C1 segment of cervical spinal cord (tissue), 14 donors: Measurements from ENCODE around the gene PPP4R2.

ENCODE experiments used
- DNase-seq, 14 donors: peaks; one replicate each; lab custom pipeline; 2025; lab: John Stamatoyannopoulos, UW

PPP4R2 gene

GRCh38 chr3:73069775-73070444 lies 73.3 kb downstream of the PPP4R2 start:
- DNase-seq, result no peak

- no peak for DNase-seq
These were observed 74.3 kb downstream of the PPP4R2 start for GRCh38 chr3:73070675-73071575.

DNA sequence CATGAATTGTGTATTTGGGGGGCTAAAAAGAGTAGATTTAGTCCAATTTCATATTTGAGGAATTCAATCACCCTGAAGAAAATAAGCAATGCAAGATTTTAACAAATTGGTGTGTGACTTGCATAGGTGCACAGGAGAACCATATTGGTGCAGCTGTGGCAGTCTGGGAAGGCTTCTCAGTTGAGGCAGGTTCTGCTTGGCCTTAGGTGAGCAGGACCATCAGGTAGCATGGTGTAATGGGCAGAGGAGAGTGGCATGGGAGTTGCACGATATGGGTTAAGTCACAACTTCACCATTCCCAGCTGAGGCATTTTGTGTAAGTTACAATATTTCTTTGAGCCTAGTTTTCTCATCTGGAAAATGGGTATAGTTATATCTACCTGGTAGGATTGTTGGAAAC lies 75.3 kb downstream of the PPP4R2 start:
- no peak for DNase-seq

DNA sequence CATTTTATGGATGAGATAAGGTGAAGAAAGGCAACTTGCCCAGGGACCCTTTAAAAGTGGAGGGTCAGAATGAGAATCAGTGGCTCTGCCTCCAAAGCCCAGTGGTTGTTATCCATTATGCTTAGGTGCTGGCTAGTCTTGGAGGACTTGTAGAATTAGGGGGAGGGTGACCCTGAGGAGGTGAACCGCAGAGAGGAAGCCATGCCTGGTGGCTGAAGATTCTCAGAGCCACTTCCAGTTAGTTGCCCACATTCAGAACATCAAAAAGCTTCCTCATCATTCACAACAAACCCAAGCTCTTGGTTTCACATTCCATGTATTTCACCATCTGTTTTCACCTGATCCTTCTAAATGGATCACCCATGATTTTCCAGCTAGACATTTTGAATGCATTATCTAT lies 76.0 kb downstream of the PPP4R2 start:
- DNase-seq, result no peak

- DNase-seq, result no peak
These were observed 76.6 kb downstream of the PPP4R2 start for GRCh38 chr3:73073091-73073707.

GRCh38 chr3:73074781-73075180 lies 78.2 kb downstream of the PPP4R2 start:
- DNase-seq, result no peak

DNA sequence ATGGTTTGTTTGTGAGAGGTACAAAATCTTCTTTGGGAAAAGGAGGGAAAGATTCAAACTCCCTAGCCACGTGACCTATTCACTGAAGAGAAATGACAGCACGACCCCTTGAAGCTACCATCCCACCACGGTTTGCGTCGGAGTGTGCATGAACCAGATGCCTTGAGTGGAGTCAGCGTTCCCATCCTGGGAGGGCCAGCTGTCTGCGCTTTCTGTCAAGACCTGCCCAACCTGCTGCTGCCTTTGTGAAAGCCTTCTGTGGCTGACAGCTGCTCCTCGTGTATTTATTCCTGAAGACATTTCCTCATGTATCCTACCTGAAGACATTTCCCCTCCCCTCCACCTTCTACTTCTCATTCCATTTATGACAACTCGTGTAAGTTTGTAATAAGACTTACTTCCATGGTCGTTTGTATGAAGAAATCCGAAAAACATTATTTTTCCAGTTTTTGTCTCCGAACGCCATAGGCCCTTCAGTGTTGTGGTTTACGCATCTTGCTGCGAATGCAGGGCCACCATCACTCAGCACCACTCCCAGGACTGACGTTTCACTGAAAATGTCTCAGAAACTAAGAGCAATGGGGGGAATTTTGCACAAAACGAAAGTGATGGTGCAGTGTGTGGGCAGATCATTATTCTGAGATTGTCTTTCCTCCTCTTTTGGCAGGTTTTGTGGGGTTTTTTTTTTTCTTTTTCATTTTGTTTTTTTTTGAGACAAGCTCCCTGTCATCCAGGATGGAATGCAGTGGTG lies 83.8 kb downstream of the PPP4R2 start:
- DNase-seq, result no peak

GRCh38 chr3:73081140-73081539 lies 84.5 kb downstream of the PPP4R2 start:
- no peak for DNase-seq

- DNase-seq, result no peak
These were observed 87.6 kb downstream of the PPP4R2 start for GRCh38 chr3:73084170-73084569.

DNA sequence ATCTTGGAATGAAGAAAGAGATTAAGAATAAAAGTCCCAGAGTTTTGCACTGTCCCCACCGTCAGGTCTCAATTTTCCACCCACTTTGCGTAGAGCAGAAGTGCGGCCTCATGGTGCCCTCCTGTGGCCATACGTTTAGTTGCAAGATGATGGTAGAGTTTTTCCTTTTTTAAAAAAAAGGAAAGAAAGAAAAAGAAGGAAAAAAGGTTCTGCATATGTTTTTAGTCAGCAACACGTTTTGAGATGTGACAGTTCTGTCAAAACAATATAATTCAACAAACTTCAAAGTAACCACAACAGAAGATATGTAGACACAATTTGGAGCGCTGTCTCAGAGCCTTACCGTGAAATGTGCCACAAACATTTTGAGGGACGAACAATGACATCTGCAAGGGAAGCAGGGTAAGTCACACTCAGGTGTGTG lies 89.5 kb downstream of the PPP4R2 start:
- DNase-seq, result peak in 5 of 14 donors; percentile 3 to 56 (median 6)

GRCh38 chr3:73094129-73094528 lies 97.5 kb downstream of the PPP4R2 start:
- DNase-seq, result no peak

DNA sequence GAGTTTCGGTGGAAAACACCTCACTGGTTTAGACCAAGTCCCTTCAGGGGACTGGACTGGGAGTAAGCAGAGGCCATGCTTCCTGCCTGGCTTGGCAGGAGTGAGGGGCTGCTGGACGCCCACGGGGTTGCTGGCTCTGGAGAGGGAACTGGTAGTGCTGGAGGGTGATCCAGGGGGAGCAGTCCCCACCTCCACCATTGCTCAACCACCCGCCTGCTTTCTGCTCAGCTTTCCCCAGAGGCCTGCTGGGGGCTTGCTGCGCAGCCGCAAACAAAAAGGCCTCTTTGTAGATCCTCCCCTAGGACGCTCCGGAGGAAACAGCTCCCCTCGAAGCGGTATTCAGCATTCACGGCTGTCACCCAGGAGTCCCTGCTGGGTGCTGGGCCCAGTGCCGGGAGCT lies 98.3 kb downstream of the PPP4R2 start:
- no peak for DNase-seq

DNA sequence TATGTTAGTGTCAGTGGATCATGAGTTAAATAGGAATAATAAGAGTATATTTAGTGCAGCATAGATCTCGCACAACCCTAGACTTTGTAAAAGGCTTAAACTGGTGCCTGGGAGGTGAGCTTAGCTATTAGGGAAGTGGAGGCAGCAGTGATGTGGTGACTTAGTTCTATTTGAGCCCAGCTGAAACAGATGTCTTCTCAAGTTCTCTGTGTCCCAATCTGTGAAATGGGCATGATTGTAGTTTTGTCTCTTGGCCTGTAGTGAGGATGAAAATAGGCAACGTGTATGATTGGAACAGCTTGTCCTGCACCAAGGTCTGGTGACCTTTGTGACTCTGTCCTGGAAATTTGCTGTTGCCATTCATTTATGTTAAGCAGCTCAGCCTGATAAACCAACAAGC lies 99.6 kb downstream of the PPP4R2 start:
- no peak for DNase-seq

- no peak for DNase-seq
These were observed 101.4 kb downstream of the PPP4R2 start for GRCh38 chr3:73098026-73098425.

DNA sequence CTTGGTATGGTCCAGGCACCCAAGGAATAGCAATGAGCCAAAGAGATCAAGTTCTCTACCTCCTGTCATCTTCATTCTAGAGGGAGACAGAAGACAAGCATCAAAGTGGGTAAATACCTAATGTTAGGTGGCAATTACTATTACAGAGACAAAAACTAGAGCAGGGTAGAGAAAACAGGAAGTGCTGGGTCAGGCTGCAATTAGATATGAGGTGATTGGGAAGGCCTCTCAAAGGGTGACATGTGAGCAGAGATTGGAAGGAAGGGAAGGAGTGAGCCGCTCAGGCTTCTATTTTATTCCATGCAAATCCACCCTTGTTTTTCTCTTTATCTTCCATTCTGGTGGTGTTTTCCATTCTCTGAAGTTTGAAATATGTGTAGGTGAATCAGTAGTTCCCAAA lies 102.3 kb downstream of the PPP4R2 start:
- DNase-seq, result no peak

GRCh38 chr3:73100741-73101559 lies 104.3 kb downstream of the PPP4R2 start:
- peak in 13 of 14 donors; percentile 2 to 82 (median 60) for DNase-seq

- no peak for DNase-seq
These were observed 105.3 kb downstream of the PPP4R2 start for GRCh38 chr3:73101881-73102280.

- no peak for DNase-seq
These were observed 110.6 kb downstream of the PPP4R2 start for GRCh38 chr3:73107215-73107614.

DNA sequence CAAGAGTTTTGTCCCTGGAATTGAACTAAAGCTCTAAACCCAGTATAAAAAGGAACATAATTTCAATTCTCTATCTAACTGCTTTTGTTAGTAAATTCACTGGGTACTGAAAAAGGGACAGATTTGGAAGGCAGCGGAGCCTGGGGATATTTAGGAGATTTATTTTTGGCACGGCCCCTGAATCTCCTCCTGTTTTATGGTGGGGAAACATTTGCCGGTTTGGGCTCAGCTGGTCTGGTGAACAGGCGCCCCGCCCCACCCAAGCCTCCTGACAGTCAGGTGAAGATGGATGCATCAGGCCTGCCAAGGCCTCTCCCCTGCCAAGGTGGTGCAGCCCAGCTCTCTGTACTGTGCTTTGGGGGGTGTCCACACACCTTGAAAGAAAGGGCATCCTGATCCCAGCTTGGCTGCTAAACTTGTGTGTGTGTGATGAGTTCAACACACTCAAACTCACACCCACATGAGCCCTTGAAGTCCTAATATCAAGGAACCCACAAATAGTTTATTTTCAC lies 111.1 kb downstream of the PPP4R2 start:
- DNase-seq, result no peak

- DNase-seq, result no peak
These were observed 112.1 kb downstream of the PPP4R2 start for GRCh38 chr3:73108750-73109149.

DNA sequence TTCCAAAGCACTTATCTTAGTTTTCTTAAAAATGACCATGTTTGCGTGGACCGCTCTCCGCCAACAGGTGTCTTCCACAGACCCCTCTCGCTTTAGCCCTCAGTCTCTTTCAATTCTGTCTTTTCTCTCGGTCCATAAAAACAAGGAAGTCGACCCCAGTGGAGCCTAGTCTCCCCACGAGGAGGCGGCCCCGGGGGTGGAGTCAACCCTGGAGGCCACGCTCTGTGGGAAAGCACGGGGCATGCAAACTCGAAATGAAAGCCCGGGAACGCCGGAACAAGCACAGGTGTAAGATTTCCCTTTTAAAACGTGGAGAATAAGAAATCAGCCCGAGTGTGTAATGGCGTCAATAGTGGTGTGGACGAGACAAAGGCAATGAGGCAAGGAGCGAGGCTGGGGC lies 113.9 kb downstream of the PPP4R2 start:
- no peak for DNase-seq
